GM18526 (cell line): ENCODE data around the gene PLEKHO1.

Experiments used
- POLR2A ChIP-seq: IDR thresholded peaks from 3 replicates; pipeline ENCODE4 v1.6.1; 2011; ENCODE audit not compliant: insufficient read length; ENCODE audit errors: extremely low read depth

The PLEKHO1 gene

DNA sequence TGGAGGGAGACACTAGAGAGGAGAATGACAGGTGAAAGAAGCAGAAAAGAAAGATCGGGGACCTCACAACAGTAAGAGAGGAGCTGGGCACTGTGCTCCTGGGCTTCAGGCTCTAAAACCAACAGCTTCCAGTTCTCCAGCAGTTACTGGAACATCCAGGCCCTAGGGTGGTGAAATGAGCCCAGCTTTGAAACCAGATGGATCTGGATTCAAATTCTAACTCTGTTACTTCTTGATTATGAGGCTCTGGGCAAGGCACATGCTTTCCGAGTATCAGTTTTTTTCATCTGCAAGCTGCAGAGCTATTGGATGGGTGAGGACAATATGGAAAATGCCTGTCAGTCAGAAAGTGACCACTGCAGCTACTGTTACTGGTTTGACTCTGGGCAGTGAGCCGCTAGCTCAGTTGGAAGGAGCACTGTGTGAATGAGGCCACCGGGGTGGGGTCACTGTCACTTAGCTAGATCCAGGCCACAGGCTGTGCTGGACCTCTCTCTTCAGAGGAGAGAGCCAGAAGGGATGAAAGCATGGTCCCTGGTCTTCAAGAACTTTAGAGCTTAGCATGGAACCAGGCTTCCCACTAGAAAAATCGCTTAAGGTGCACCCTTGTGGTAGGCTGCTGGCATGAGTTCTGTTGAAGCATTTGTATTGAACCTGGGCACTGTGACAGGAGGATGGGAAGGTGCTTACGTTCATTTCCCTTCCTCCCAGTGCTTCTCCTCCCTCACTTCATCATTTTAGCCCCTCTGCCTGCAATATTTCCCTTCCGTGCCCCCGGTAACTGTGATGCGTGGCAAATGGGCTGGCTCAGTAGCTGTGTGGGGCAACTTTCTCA is 12.2 kb downstream of the PLEKHO1 start:
- TF ChIP-seq POLR2A, result no peak

GRCh38 chr1:150162582-150162861 is 12.8 kb downstream of the PLEKHO1 start:
- TF ChIP-seq POLR2A, result no peak

GRCh38 chr1:150162862-150163706 is 13.4 kb downstream of the PLEKHO1 start:
- TF ChIP-seq POLR2A, result peak; percentile 57

GRCh38 chr1:150164224-150164623 is 14.5 kb downstream of the PLEKHO1 start:
- no peak for TF ChIP-seq POLR2A

GRCh38 chr1:150164779-150165178 is 15.1 kb downstream of the PLEKHO1 start:
- TF ChIP-seq POLR2A, result peak; percentile 6

DNA sequence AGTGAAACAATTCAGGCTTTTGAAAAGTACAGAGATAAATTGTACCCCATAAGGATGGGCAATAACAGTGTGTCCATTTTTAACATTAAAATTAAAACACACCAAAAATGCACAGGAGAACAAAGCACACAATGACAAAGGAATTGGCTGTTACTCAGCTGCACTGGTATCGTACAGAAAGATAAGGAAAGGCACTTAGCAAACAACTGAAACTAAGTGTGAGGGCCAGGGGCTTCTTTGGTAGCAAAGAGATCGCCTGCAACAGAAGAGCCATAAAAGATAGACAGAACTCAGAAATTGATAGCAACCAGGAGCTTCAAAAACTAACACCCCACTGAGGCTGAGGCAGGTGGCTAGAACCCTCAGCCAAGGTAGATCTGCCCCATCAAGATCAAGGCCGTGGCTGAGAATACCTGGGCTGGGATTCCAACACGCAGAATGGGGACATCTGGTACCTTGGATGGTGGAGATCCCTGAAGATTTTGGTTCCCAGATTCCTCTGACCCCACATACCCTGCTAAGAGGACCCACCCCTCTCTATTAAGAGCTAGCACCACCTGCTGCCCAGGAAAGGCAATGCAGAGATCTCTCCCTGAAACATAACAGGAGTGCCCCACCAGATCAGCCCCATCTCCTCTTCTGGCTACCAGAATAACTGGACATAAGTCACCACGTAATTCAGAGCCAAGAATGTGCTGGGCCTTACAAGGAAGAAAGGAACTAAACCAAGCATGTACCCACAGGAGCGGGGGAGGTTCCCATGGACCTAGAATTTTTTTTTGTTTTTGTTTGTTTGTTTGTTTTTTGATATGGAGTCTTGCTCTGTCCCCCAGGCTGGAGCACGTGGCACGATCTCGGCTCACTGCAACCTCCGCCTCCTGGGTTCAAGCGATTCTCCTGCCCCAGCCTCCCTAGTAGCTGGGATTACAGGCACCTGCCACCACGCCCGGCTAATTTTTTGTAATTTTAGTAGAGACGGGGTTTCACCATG is 16.2 kb downstream of the PLEKHO1 start:
- TF ChIP-seq POLR2A, result no peak

GRCh38 chr1:150168960-150169601 is 19.4 kb downstream of the PLEKHO1 start:
- TF ChIP-seq POLR2A, result no peak

DNA sequence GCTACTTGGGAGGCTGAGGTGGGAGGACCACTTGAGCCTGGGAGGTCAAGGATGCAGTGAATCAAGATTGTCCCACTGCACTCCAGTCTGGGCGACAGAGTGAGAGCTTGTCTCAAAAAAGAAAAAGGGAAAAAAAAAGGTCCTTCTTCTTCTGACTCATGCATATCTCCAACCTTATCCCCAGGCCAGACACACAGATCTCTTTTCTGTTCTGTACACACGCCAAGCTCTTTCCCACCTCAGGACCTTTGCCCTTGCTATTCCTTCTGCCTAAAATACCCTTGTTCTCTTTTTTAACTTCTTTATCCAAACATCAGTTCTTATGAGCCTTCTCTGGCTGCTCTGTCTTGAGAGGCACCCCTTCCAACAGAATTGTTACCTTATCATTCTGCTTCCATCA is 22.1 kb downstream of the PLEKHO1 start:
- no peak for TF ChIP-seq POLR2A

GRCh38 chr1:150173141-150173585 is 23.4 kb downstream of the PLEKHO1 start:
- no peak for TF ChIP-seq POLR2A

DNA sequence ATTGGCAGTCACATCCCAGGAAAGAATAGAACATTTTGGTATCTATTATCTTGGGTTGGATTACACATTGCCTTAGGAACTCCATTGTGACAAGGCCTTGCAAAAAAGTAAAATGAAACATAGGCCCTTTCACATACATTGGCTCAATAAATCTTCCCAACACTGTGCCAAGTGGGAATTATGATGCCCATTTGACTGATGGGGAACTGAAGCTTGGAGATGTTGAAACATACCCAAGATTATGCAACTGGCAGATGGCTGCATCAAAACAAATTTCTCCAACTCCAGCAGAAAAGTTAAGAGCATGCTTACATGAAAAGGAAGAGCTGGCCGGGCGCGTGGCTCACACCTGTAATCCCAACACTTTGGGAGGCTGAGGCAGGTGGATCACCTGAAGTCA is 26.9 kb downstream of the PLEKHO1 start:
- no peak for TF ChIP-seq POLR2A

- TF ChIP-seq POLR2A, result no peak
These were observed 28.8 kb downstream of the PLEKHO1 start for GRCh38 chr1:150178548-150178947.

DNA sequence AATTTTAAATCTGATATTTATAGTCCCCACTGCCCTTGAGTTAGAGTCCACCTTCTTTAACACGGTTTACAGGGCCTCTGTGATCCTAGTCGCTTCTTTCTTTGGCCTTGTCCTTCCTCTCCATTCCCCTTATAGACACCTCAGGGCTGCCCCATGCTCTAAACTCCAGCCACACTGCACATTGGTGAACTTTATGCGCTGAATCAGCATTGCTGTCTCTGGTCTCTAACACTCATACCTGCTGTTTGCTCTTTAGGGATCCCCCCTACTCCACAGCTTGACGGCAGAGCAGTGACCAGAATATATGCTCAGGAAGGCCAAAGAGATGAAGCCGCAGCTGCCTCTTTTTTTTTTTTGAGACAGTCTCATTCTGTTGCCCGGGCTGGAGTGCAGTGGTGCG is 30.2 kb downstream of the PLEKHO1 start:
- TF ChIP-seq POLR2A, result no peak

DNA sequence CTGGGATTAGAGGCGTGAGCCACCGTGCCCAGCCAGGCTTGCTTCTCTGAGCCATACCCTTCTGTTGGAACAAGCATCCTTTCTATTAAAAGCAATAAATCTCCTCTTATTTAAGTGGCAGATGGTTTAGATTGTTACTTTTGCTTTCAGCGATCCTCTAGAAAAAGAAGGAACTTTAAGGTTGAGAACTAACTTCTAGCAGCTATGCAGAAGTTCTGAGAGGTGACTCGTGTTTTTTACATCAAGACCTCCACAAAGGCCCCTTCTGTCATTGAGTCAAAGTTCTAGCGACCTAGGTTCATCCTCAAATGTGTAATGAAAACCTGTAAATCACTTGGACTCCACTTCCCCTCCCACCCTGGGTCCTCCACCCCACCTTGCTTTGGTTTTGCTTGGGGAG is 30.8 kb downstream of the PLEKHO1 start:
- no peak for TF ChIP-seq POLR2A

GRCh38 chr1:150182247-150182646 is 32.5 kb downstream of the PLEKHO1 start:
- no peak for TF ChIP-seq POLR2A

- no peak for TF ChIP-seq POLR2A
These were observed 33.3 kb downstream of the PLEKHO1 start for GRCh38 chr1:150183061-150183460.
